Left ventricle myocardium inferior (tissue), 1 donor: ENCODE measurements around the gene CTNNA1. TPM values are rescaled to one million over a fixed set of nuclear protein-coding genes. Genes with fewer than 3 reads are reported as not detected.

ENCODE experiments used
- DNase-seq: peaks from one replicate; pipeline ENCODE4 v3.0.0-alpha.2; 2020
- H3K27ac ChIP-seq: fragments of 200-600 bp; replicated peaks from 2 replicates; pipeline ENCODE4 v1.8.0; 2021
- H3K27me3 ChIP-seq: fragments of 200-600 bp; 2 replicates; pipeline ENCODE4 v1.8.0; 2021; ENCODE audit warnings: low read depth
- H3K36me3 ChIP-seq: fragments of 200-600 bp; 2 replicates; pipeline ENCODE4 v1.8.0; 2021
- H3K4me1 ChIP-seq: fragments of 200-600 bp; 2 replicates; pipeline ENCODE4 v1.8.0; 2021
- H3K4me3 ChIP-seq: fragments of 200-600 bp; 2 replicates; pipeline ENCODE4 v1.8.0; 2021; ENCODE audit warnings: mild to moderate bottlenecking, moderate library complexity
- H3K9me3 ChIP-seq: fragments of 200-600 bp; replicated peaks from 2 replicates; pipeline ENCODE4 v1.8.0; 2021
- CTCF ChIP-seq: fragments of 200-600 bp; IDR thresholded peaks from 2 replicates; pipeline ENCODE4 v1.8.0; 2021; ENCODE audit warnings: antibody characterized with exemption, mild to moderate bottlenecking, borderline replicate concordance
- intact Hi-C: fragments of 100-400 bp; cut with micrococcal nuclease; formaldehyde crosslinking; loops from one replicate; pipeline ENCODE4 v1.11.0; 2022
- total RNA-seq: library from RNA; stranded (reverse); fragmentation: NEBNext Ultra II Directional; extraction: Animal tissue kit (Norgen Biotek cat#: 25700); gene quantifications from one replicate; pipeline ENCODE4 v1.2.1, GENCODE V29; 2021
- donor health status: DM: no; HTN: yes; CAD: no; lungs with severe emphysema.

CTNNA1 gene
- total RNA-seq, 1 donor from 2014 or later: 341 TPM

- intact Hi-C loops: no loop called here
- no peaks in the 10 kb centered on the region for H3K9me3 ChIP-seq
- H3K4me3 ChIP-seq: no peak overlapping the region
- no peak for DNase-seq
- no peaks in the 10 kb centered on the region for H3K36me3 ChIP-seq
- peaks cover 77% of the 10 kb centered on the region for H3K4me1 ChIP-seq
- no peak for TF ChIP-seq CTCF
- H3K27me3 ChIP-seq: no peaks in the 10 kb centered on the region
- peak overlapping the region; percentile 11 for H3K27ac ChIP-seq
These were observed 86.9 kb downstream of the CTNNA1 start for GRCh38 chr5:138840103-138840502.

- Histone ChIP-seq H3K27me3 (no peaks in the 10 kb centered on the region), H3K27ac (no peak overlapping the region), H3K4me3 (no peak overlapping the region), H3K9me3 (no peaks in the 10 kb centered on the region), H3K36me3 (no peaks in the 10 kb centered on the region), H3K4me1 (peaks cover 74% of the 10 kb centered on the region)
- DNase-seq: no peak
- intact Hi-C loops: no loop called here
- no peak for TF ChIP-seq CTCF
These were observed 88.3 kb downstream of the CTNNA1 start for GRCh38 chr5:138841531-138841930.

- Histone ChIP-seq H3K27me3 (no peaks in the 10 kb centered on the region), H3K9me3 (no peaks in the 10 kb centered on the region), H3K36me3 (no peaks in the 10 kb centered on the region), H3K4me1 (peaks cover 90% of the 10 kb centered on the region), H3K27ac (peak overlapping the region; percentile 2), H3K4me3 (no peak overlapping the region)
- intact Hi-C loops: no loop called here
- no peak for DNase-seq
- no peak for TF ChIP-seq CTCF
These were observed 90.3 kb downstream of the CTNNA1 start for GRCh38 chr5:138843316-138844124.

GRCh38 chr5:138844125-138844461 is 90.9 kb downstream of the CTNNA1 start:
- Histone ChIP-seq H3K27ac (no peak overlapping the region), H3K4me3 (no peak overlapping the region), H3K27me3 (no peaks in the 10 kb centered on the region), H3K36me3 (no peaks in the 10 kb centered on the region), H3K4me1 (peaks cover 92% of the 10 kb centered on the region), H3K9me3 (no peaks in the 10 kb centered on the region)
- no peak for TF ChIP-seq CTCF
- no peak for DNase-seq
- intact Hi-C loops: no loop called here

GRCh38 chr5:138844812-138845513 is 91.7 kb downstream of the CTNNA1 start:
- intact Hi-C loops: no loop called here
- Histone ChIP-seq H3K27me3 (no peaks in the 10 kb centered on the region), H3K9me3 (no peaks in the 10 kb centered on the region), H3K27ac (peak overlapping the region; percentile 16), H3K4me3 (no peak overlapping the region), H3K4me1 (peaks cover 92% of the 10 kb centered on the region), H3K36me3 (no peaks in the 10 kb centered on the region)
- DNase-seq: no peak
- TF ChIP-seq CTCF: no peak
